OCI-LY1 (cell line): Measurements from ENCODE around the gene HOXB6.

Experiments used
- H2AFZ ChIP-seq: fragments of 200-600 bp; sonication (generic), shearing (Covaris generic); 2 replicates; pipeline ENCODE4 v1.6.0; 2014; ENCODE audit warnings: antibody characterized with exemption, mild to moderate bottlenecking, low read length
- H3F3A ChIP-seq: fragments of 200-600 bp; sonication (generic), shearing (Covaris generic); 2 replicates; pipeline ENCODE4 v1.6.0; 2014; ENCODE audit warnings: mild to moderate bottlenecking, antibody characterized with exemption, low read length, moderate library complexity; ENCODE audit not compliant: insufficient read depth
- H3K27ac ChIP-seq: fragments of 200-600 bp; sonication (generic); 2 replicates; pipeline ENCODE4 v1.5.1; 2014; ENCODE audit warnings: low read length, mixed run types, mild to moderate bottlenecking, low read depth; ENCODE audit not compliant: poor library complexity, severe bottlenecking
- H3K27me3 ChIP-seq: fragments of 200-600 bp; sonication (generic); 2 replicates; pipeline ENCODE4 v1.6.0; 2014; ENCODE audit warnings: antibody characterized with exemption, mild to moderate bottlenecking, low read length, moderate library complexity; ENCODE audit not compliant: insufficient read depth
- H3K36me3 ChIP-seq: fragments of 200-600 bp; sonication (generic); 2 replicates; pipeline ENCODE4 v1.6.1; 2014; ENCODE audit warnings: mild to moderate bottlenecking, antibody characterized with exemption, low read length, moderate library complexity, mixed read lengths; ENCODE audit not compliant: insufficient read depth
- H3K4me1 ChIP-seq: fragments of 200-600 bp; sonication (generic); 2 replicates; pipeline ENCODE4 v1.5.1; 2014; ENCODE audit warnings: mild to moderate bottlenecking, low read length, moderate library complexity; ENCODE audit not compliant: insufficient read depth, severe bottlenecking
- H3K4me2 ChIP-seq: fragments of 200-600 bp; sonication (generic), shearing (Covaris generic); 2 replicates; pipeline ENCODE4 v1.6.1; 2014; ENCODE audit warnings: low read length
- H3K4me3 ChIP-seq: fragments of 200-600 bp; sonication (generic); 2 replicates; pipeline ENCODE4 v1.5.1; 2014; ENCODE audit warnings: low read length, low read depth, mild to moderate bottlenecking, mixed read lengths; ENCODE audit not compliant: poor library complexity, severe bottlenecking
- H3K79me2 ChIP-seq: fragments of 200-600 bp; shearing (Covaris generic); 2 replicates; pipeline ENCODE4 v1.6.1; 2016; ENCODE audit warnings: mixed run types, low read length, mixed read lengths; ENCODE audit not compliant: insufficient read depth
- H3K9ac ChIP-seq: fragments of 200-600 bp; sonication (generic), shearing (Covaris generic); 2 replicates; pipeline ENCODE4 v1.6.1; 2014; ENCODE audit warnings: mild to moderate bottlenecking, low read length, mixed read lengths
- H3K9me2 ChIP-seq: fragments of 200-600 bp; sonication (generic), shearing (Covaris generic); 2 replicates; pipeline ENCODE4 v1.6.1; 2014; ENCODE audit warnings: low read depth, mild to moderate bottlenecking, low read length, mixed read lengths
- H3K9me3 ChIP-seq: fragments of 200-600 bp; shearing (Covaris generic); 2 replicates; pipeline ENCODE4 v1.6.1; 2014; ENCODE audit warnings: low read length, mixed read lengths
- H4K20me1 ChIP-seq: fragments of 200-600 bp; sonication (generic), shearing (Covaris generic); 2 replicates; pipeline ENCODE4 v1.6.0; 2016; ENCODE audit warnings: mild to moderate bottlenecking, low read length; ENCODE audit not compliant: insufficient read depth
- EZH2 ChIP-seq: fragments of 200-600 bp; sonication (generic), shearing (Covaris generic); IDR thresholded peaks from 2 replicates; pipeline ENCODE4 v1.8.0; 2017; ENCODE audit warnings: borderline replicate concordance, mixed run types, mild to moderate bottlenecking, antibody characterized with exemption, low read length, moderate library complexity, mixed read lengths
- TF ChIP-seq, protein P1 (sequence below): fragments of 200-600 bp; sonication (generic), shearing (Covaris generic); IDR thresholded peaks from 2 replicates; pipeline ENCODE4 v1.5.1; 2017; ENCODE audit warnings: mild to moderate bottlenecking, antibody characterized with exemption, low read length, moderate library complexity, mixed read lengths

Gene HOXB6

DNA sequence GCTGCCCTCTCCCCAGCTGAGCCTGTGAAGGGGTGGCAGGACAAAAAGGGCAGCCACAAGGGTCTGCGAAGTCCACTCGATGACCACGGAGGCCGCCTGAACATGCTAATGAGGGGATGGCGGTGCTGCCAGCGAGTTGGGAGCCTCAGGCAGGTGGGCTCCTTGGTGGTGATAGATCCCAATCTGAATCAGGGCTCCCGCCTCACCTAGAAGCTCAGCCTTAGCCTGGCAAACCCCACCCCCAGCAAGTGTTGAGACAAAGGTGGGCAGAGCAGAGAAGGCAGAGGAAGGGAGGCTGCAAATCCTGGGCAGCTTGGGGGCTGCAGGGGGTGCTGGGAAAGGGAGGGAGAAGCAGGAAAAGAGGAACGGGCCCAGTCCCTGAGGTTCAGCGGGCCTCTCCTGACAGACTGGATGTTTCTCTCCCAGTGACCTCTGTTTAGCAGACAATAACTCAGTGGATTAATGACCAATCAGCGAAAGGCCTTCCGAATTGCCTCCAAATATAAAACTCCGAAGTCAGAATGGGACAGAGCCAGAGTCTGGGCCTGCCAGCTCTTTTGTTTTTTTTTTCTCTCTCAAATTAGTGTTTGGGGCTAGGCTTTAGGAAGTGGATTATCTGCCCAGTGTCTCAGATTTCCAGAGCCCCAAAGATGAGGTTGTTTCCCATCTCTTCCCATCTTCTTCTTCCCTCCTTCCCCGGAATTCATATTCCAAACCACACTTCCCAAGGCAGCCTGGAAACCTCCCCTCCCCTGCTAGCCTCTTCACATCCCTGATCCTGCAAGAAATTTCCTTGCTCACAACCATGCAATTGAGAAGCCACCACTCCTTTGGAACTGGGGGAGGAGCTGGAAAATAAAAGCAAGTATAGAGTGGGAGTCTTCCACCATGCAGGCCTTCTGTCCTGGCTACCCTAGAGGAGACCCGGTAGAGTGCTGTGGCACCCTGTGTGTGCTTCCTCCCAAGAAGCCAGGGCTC, 44.7 kb downstream of the HOXB6 start:
- TF ChIP-seq, protein P1, sequence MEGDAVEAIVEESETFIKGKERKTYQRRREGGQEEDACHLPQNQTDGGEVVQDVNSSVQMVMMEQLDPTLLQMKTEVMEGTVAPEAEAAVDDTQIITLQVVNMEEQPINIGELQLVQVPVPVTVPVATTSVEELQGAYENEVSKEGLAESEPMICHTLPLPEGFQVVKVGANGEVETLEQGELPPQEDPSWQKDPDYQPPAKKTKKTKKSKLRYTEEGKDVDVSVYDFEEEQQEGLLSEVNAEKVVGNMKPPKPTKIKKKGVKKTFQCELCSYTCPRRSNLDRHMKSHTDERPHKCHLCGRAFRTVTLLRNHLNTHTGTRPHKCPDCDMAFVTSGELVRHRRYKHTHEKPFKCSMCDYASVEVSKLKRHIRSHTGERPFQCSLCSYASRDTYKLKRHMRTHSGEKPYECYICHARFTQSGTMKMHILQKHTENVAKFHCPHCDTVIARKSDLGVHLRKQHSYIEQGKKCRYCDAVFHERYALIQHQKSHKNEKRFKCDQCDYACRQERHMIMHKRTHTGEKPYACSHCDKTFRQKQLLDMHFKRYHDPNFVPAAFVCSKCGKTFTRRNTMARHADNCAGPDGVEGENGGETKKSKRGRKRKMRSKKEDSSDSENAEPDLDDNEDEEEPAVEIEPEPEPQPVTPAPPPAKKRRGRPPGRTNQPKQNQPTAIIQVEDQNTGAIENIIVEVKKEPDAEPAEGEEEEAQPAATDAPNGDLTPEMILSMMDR, result no peak
- TF ChIP-seq EZH2, result no peak
- Histone ChIP-seq H3K27ac (no peak overlapping the region), H3K9me2 (no peaks in the 10 kb centered on the region), H3F3A (no peaks in the 10 kb centered on the region), H4K20me1 (no peaks in the 10 kb centered on the region), H3K79me2 (no peaks in the 10 kb centered on the region), H3K9ac (no peak overlapping the region), H3K4me3 (no peak overlapping the region), H3K4me2 (no peak overlapping the region), H2AFZ (no peak overlapping the region), H3K9me3 (no peaks in the 10 kb centered on the region), H3K36me3 (no peaks in the 10 kb centered on the region), H3K4me1 (no peaks in the 10 kb centered on the region), H3K27me3 (no peaks in the 10 kb centered on the region; the same call in 1 of the 2 replicates)

GRCh38 chr17:48559122-48559839, 45.5 kb downstream of the HOXB6 start:
- no peaks in the 10 kb centered on the region; the same call in 1 of the 2 replicates for H3K27me3 ChIP-seq
- no peaks in the 10 kb centered on the region for H3K9me2 ChIP-seq
- no peak overlapping the region for H3K9ac ChIP-seq
- no peak overlapping the region for H2AFZ ChIP-seq
- H3K79me2 ChIP-seq, result no peaks in the 10 kb centered on the region
- H3F3A ChIP-seq, result no peaks in the 10 kb centered on the region
- no peak overlapping the region for H3K4me2 ChIP-seq
- H3K36me3 ChIP-seq, result no peaks in the 10 kb centered on the region
- no peaks in the 10 kb centered on the region for H4K20me1 ChIP-seq
- TF ChIP-seq, protein P1, result no peak
- no peak for TF ChIP-seq EZH2
- H3K4me3 ChIP-seq, result no peak overlapping the region
- H3K9me3 ChIP-seq, result no peaks in the 10 kb centered on the region
- no peaks in the 10 kb centered on the region for H3K4me1 ChIP-seq
- no peak overlapping the region for H3K27ac ChIP-seq

GRCh38 chr17:48558831-48559121, 46.0 kb downstream of the HOXB6 start:
- Histone ChIP-seq H3K4me1 (no peaks in the 10 kb centered on the region), H2AFZ (no peak overlapping the region), H3K4me2 (no peak overlapping the region), H3K79me2 (no peaks in the 10 kb centered on the region), H3K9me3 (no peaks in the 10 kb centered on the region), H3K9me2 (no peaks in the 10 kb centered on the region), H3K9ac (no peak overlapping the region), H3K27me3 (no peaks in the 10 kb centered on the region; the same call in 1 of the 2 replicates), H3K36me3 (no peaks in the 10 kb centered on the region), H3K27ac (no peak overlapping the region), H4K20me1 (no peaks in the 10 kb centered on the region), H3F3A (no peaks in the 10 kb centered on the region), H3K4me3 (no peak overlapping the region)
- TF ChIP-seq EZH2, result no peak
- TF ChIP-seq, protein P1, result no peak
